GM20000 (cell line): ENCODE measurements around the gene CLK2.

ENCODE experiments used
- DNase-seq: peaks from one replicate; pipeline ENCODE4 v3.0.0; 2012; ENCODE audit warnings: low spot score
- TF ChIP-seq, protein P1 (sequence below): IDR thresholded peaks from 2 replicates; pipeline ENCODE4 v1.5.1; 2012; ENCODE audit warnings: mild to moderate bottlenecking, control low read depth; ENCODE audit errors: extremely low read depth, missing control alignments

The CLK2 gene

DNA sequence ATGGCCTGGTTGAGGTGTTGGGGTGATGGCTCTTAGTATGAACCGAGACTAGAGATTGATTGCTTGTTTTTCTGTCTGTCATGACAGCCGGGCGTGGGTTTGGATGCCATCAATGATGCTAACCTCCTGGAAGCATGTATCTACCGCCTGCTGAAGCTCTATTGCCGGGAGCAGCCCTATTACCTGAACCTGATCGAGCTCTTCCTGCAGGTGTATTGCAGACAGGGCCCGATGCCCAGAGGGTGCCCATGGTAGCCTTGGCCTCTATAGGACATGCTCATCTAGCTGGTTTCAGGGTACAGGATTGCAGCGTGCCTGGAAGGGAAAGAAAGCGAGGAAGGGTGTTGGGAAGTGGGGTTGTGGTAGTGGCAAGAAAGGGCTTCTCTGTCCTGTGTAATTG is 44.8 kb upstream of the CLK2 start:
- DNase-seq = no peak
- TF ChIP-seq, protein P1, sequence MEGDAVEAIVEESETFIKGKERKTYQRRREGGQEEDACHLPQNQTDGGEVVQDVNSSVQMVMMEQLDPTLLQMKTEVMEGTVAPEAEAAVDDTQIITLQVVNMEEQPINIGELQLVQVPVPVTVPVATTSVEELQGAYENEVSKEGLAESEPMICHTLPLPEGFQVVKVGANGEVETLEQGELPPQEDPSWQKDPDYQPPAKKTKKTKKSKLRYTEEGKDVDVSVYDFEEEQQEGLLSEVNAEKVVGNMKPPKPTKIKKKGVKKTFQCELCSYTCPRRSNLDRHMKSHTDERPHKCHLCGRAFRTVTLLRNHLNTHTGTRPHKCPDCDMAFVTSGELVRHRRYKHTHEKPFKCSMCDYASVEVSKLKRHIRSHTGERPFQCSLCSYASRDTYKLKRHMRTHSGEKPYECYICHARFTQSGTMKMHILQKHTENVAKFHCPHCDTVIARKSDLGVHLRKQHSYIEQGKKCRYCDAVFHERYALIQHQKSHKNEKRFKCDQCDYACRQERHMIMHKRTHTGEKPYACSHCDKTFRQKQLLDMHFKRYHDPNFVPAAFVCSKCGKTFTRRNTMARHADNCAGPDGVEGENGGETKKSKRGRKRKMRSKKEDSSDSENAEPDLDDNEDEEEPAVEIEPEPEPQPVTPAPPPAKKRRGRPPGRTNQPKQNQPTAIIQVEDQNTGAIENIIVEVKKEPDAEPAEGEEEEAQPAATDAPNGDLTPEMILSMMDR = no peak

DNA sequence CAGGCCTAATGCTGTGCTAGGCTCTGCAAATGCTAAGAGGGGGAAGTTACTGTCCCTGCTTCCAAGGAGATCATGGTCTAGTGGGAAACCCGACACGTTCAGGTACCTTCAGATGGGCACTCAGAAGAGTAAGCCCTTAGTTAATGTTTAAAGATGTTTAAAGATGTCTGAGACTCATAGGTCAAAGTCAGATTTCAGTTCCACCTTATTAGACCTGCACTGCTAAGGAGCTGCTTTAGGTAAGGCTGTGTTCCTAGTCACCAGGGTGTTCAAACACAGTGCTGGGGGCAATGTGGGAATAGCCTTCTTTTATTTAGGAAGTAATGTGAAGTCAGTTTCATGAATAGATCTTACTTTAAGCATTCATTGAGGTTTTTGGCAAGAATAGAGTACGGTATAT is 43.6 kb upstream of the CLK2 start:
- no peak for DNase-seq
- TF ChIP-seq, protein P1 = no peak

DNA sequence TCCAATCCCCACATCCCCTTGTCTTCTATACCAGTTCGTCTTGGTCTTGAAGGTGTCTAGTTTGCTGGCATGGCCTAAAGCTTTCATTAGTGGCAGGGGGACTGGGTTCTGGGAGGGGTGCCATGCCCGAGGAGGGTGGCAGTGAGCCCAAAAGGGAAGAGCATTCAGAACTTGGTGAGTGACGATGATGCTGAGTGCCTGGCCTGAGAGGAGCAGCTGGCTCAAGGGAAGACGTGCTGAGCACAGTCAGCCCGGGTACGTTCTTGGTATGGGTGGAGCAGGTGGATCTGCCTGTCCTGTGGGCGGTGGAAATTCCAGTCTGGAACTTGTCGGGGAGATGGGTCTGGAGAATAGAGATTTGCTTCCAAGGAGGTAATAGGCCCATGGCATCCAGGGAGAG is 40.0 kb upstream of the CLK2 start:
- no peak for DNase-seq
- TF ChIP-seq, protein P1 = no peak

DNA sequence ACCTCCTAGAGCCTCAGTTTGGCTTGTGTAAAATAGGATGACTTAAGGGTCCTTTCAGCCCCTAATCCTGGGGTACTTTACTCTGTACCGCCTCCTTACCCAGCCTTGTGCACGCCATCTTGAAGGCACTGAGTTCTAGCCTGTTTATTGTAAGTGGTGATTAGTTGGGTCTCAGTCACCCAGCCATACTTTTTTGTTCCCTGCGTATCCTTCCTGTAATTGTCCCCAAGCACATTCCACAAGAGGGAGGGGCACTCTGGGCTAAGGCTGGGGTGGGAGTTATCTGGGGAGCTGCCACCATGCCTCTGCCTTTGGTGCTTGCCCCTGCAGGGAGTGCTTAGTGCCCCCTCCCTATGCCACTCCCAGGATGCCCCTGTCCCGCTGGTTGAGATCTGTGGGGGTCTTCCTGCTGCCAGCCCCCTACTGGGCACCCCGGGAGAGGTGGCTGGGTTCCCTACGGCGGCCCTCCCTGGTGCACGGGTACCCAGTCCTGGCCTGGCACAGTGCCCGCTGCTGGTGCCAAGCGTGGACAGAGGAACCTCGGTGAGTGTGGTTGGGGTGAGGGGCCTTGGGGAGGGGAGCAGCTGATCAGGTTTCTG is 36.2 kb upstream of the CLK2 start:
- DNase-seq = no peak
- TF ChIP-seq, protein P1 = no peak

DNA sequence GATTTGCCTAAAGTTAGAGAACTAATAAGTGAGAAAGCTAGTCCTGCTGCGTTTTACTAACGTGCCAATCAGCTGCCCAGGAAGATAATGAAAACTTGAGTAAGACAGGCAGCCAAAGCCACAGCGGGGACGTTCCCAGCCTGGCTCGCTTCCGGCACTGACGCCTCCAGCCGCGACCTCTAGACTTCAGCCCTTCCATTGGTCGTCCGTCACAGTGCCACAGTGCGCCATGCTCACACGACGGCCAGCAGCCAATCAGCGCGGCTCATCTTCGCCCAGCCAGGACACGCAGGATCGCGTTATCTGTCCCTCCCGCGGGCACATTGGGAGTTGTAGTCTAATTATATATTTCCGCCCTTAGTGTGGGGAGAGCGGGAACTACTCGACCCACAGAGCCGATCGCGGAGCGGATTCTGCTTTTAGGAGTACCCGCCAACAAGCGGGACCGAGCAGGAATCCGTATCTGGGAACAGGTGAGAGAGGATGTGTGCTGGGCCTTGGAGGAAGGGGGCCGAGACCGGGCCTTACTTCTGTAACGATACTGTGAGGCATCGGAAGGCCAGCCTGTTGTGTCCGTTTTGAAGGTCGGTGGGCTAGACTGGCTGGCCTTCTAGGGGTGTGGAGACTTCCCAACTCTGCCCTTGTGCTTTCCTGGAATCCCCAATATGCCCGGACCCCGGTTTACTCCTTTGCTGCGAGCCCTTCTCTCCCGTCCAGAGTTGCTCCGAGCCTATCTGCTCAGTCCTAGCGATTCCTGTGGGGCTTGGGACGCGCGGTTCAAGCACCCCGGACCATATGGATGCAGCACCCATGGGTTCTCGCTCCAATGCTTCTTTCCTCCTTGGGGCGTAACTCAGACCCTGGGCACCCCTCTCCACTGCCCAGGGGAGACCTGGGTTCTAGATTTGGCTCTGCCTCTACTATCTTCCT is 35.5 kb upstream of the CLK2 start, which contains the start of gene FDPS:
FDPS (plus strand) TSS at position 374 of the 930 bp plus-strand sequence. CDS start 924 bp downstream, outside the sequence.
- TF ChIP-seq, protein P1 = no peak

DNA sequence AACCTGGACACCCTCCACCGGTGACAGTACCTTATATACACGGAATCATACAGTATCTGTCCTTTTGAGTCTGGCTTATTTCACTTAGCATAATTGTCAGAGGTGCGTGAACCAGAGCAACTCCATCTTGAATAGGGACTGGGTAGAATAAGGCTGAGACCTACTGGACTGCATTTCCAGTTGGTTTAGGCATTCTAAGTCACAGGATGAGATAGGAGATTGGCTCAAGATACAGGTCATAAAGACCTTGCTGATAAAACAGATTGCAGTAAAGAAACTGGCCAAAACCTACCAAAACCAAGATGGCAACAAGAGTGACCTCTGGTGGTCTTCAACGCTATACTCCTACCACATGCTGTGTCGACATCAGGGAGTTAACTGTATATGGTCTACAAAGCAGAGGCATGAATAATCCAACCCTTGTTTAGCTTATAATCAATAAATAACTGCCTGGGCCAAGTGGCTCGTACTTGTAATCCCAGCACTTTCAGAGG is 34.0 kb upstream of the CLK2 start:
- TF ChIP-seq, protein P1 = no peak
- DNase-seq = no peak

More for the DNA sequence above, 35.5 kb upstream of the CLK2 start, which contains the start of gene FDPS:
- peak; percentile 94 for DNase-seq

DNA sequence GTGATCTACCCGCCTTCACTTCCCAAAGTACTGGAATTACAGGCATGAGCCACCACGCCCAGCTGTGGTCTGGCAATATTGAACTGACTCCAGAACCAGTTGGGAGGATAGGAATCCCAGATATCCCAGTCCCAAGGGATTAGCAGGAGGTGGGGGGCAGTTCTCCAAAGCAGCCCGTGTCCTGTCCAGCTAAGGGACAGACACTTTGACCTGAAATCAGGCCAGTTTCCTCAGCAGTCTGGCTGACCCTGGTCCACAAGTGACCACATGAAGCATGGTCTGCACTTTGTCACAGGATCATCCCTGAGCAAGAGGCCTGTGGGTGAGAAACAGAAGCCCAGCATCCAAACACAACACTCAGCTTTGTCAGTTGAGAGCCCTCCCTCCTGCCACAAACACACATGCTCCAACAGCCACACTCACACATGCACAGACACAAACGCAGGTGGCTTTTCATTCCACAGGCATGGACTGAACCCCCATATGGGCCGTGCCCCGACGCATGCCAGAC is 32.6 kb upstream of the CLK2 start:
- TF ChIP-seq, protein P1 = no peak
- DNase-seq = no peak
